OCI-LY3 (cell line): Measurements from ENCODE around the gene LASP1NB.

Source experiments
- CTCF ChIP-seq: fragments of 200-600, 300-600 bp; sonication (generic); IDR thresholded peaks from 2 replicates; pipeline ENCODE4 v1.5.1; 2014; ENCODE audit warnings: antibody characterized with exemption, low read length, low read depth
- EZH2phosphoT487 ChIP-seq: fragments of 200-600 bp; shearing (Covaris generic); IDR thresholded peaks from 2 replicates; pipeline ENCODE4 v1.6.1; 2018; ENCODE audit warnings: antibody characterized with exemption, mixed run types, low read depth

- TF ChIP-seq CTCF (no peak), EZH2phosphoT487 (no peak)
Observed at GRCh38 chr17:38900978-38901656, 24.3 kb upstream of the LASP1NB start.
